ENCODE data around the gene RIN1. TPM values are rescaled to one million over a fixed set of nuclear protein-coding genes. Genes with fewer than 3 reads are reported as not detected.

The RIN1 gene
- total and polyA plus RNA-seq, 9 of the 15 experiments (the other 6 are each of a cell fraction or from before 2014, with no cell fraction given): 0.01 to 1.2 (median 0.45) TPM; not detected in 1

DNA sequence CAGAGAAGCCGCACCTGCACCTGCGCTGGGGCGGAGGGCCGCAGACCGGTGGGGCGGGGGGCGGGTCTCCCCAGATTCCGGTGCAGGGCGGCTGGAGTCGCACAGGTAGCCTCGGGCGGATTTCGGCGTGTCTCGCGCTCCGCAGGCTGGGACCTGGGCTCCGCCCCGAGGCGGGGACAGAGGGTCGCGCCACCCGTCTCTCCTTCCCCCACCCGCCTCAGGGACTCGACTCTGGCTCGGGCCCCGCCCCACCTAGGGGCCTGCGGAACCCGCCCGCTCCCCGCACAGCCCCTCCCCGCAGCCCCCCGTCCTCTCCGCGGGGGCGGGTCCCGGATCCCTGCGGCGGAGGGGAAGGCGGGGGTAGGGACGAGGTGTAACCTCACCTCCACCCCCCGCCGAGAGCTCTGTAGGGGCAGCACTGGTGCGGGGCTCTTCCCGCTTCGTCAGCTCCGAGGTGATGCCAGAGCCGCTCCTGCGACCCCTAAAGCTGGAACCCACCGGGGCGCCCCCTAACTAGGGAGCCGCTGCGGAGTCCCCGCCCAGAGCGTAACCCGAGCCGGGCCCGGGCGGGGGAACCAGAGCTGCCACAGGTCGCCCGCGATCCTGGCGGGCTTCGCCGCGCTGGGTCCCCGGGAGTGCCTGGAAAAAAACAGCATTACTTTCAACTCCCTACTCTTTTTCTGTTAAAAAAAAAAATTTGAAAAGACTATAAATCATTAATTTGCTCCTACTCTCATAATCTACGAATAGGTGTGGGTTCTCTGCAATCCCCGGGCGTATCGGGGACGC is 35.6 kb upstream of the RIN1 start, which contains the start of gene SLC29A2 (continued):
- TF ChIP-seq CHD7 (IDR thresholded peaks at IDR 0.05; ENCODE audit: low read depth, low read length) (no peak), CBX3 (IDR thresholded peaks at IDR 0.05; ENCODE audit: borderline replicate concordance in 1 of 2, low read length in 2 of 2) (no peak; a peak in 1 of 3 replicates), ATF1 (CRISPR knock-in tag; IDR thresholded peaks at IDR 0.05) (no peak), ATF1 (tag; IDR thresholded peaks at IDR 0.05) (no peak), MCM7 (IDR thresholded peaks at IDR 0.05) (no peak), RBM17 (IDR thresholded peaks at IDR 0.05; ENCODE audit: borderline replicate concordance, low read depth, low read length) (no peak)
- TF ChIP-seq, protein P1, sequence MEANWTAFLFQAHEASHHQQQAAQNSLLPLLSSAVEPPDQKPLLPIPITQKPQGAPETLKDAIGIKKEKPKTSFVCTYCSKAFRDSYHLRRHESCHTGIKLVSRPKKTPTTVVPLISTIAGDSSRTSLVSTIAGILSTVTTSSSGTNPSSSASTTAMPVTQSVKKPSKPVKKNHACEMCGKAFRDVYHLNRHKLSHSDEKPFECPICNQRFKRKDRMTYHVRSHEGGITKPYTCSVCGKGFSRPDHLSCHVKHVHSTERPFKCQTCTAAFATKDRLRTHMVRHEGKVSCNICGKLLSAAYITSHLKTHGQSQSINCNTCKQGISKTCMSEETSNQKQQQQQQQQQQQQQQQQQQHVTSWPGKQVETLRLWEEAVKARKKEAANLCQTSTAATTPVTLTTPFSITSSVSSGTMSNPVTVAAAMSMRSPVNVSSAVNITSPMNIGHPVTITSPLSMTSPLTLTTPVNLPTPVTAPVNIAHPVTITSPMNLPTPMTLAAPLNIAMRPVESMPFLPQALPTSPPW (CRISPR knock-in tag; IDR thresholded peaks at IDR 0.05): peak; percentile 99
- TF ChIP-seq, protein P2, sequence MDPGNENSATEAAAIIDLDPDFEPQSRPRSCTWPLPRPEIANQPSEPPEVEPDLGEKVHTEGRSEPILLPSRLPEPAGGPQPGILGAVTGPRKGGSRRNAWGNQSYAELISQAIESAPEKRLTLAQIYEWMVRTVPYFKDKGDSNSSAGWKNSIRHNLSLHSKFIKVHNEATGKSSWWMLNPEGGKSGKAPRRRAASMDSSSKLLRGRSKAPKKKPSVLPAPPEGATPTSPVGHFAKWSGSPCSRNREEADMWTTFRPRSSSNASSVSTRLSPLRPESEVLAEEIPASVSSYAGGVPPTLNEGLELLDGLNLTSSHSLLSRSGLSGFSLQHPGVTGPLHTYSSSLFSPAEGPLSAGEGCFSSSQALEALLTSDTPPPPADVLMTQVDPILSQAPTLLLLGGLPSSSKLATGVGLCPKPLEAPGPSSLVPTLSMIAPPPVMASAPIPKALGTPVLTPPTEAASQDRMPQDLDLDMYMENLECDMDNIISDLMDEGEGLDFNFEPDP (CRISPR knock-in tag; IDR thresholded peaks at IDR 0.05): no peak
- TF ChIP-seq, protein P3, sequence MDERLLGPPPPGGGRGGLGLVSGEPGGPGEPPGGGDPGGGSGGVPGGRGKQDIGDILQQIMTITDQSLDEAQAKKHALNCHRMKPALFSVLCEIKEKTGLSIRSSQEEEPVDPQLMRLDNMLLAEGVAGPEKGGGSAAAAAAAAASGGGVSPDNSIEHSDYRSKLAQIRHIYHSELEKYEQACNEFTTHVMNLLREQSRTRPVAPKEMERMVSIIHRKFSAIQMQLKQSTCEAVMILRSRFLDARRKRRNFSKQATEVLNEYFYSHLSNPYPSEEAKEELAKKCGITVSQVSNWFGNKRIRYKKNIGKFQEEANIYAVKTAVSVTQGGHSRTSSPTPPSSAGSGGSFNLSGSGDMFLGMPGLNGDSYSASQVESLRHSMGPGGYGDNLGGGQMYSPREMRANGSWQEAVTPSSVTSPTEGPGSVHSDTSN (CRISPR knock-in tag; IDR thresholded peaks at IDR 0.05; ENCODE audit: low read depth): no peak
- TF ChIP-seq, protein P3 (tag; conservative IDR thresholded peaks at IDR 0.05; ENCODE audit: low read depth): 0 out of 2 replicates have a peak, but pooled peaks have one; percentile 37

Data from K562 (cell line).